Cortex of kidney (tissue), 1 donor: ENCODE results near the gene CD38.
"Not testable (repeated sequence)": the region's sequence is repeated elsewhere in the genome, so short reads cannot be mapped to it uniquely, and the experiment has no call there.

Source experiments
- DNase-seq: peaks from one replicate; lab custom pipeline; 2025; lab: John Stamatoyannopoulos, UW

CD38 gene

DNA sequence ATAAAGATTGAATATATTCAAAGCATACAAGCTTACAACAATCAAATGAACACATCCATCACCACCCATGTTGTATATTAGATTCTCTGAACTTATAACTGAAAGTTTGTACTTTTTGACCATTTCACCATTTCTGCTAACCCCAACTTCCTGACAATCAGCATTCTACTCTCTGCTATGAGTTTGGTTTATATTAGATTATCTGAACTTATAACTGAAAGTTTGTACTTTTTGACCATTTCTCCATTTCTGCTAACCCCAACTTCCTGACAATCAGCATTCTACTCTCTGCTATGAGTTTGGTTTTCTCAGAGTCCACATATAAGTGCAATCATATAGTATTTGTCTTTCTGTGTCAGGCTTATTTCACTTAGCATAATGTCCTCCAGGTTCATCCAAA is 15.7 kb upstream of the CD38 start:
- DNase-seq, result not testable (repeated sequence)

DNA sequence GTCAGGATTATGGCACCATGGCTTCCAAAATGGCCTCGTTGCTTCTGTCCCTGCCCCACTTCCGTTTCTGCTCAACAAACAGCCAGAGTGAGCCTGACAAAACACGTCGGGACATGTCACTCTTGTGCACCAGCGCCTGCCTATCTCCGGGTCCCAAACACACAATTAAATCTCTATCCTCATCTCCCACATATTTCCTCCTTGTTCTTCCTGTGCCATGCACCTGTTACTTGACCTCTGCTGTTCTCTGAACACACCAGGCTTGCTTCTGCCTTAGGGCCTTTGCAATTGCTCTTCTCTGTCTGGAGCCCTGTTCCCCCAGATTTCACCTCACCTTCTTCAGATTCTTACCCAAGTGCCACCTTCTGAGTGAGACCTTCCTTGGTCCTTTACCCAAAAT is 12.7 kb upstream of the CD38 start:
- DNase-seq, result no peak

DNA sequence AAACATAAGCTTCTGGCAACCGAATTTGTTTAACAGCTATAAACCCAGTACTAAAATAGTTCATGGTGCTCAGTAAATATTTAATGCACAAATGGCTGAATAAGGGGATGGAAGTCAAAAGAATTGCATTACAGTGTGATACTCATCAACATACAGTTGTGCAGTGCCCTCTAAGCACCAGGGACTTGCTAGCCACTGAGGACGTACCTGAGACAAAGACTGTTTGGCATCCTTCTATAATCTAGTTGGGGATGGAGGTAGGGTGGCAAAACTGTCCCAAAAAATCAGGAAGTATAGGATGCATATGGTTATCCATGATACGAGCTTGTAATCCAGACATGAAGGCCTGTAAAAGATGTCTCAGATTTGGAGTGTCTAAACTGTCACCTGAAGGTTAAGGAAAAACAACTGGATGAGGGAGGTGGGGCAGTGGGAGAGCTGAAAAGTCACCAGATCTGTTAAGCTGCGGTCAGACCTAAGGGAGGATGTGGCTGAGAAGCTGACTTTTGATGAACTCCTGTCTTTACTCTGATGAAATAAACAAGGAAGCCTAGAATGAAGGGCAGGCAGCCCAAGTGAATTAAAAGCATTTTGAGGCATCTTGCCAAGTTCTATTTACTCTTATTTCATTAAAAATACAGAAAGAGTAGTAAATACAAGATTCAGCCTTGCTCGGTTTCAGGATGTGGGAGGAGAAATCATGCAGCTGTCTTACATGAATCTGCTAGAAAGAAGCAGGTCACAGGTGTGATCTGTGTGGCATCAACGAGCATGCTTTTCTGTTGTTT is 12.0 kb upstream of the CD38 start:
- no peak for DNase-seq

DNA sequence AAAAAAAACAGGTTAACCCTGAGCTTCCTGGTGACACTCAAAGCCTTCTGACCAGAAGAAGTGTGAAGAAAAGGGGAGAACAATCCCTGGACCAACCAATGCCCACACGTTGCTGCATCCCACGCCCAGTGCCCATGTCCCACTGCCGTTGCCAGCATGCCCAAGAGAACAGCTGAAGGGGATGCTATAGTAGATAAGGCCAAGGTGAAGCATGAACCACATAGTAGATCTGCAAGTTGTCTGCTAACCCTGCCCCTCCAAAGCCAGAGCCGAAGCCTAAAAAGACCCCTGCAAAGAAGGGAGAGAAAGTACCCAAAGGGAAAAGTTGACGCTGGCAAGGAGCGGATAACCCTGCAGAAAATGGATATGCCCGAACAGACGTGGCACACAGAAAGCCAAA is 11.3 kb upstream of the CD38 start:
- no peak for DNase-seq

DNA sequence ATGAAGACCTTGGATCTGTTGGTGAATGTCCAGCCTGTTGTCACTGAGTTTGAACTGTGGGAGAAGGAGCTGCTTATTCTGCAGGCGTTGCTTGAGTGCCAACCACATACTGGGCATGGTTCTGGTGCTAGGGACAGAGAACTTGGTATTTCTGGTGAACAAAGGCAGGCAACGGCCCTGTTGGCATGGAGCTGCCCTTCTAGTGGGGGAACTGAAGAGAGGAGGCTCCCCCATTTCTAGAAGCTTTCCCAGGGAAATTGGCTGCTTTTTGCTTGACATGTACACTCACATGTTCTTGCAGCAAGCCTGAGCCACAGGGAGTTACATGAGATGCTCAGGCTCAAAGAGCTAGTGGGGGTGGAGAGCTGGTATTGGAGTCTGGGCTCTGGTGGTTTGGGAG is 8.9 kb upstream of the CD38 start:
- DNase-seq, result no peak

DNA sequence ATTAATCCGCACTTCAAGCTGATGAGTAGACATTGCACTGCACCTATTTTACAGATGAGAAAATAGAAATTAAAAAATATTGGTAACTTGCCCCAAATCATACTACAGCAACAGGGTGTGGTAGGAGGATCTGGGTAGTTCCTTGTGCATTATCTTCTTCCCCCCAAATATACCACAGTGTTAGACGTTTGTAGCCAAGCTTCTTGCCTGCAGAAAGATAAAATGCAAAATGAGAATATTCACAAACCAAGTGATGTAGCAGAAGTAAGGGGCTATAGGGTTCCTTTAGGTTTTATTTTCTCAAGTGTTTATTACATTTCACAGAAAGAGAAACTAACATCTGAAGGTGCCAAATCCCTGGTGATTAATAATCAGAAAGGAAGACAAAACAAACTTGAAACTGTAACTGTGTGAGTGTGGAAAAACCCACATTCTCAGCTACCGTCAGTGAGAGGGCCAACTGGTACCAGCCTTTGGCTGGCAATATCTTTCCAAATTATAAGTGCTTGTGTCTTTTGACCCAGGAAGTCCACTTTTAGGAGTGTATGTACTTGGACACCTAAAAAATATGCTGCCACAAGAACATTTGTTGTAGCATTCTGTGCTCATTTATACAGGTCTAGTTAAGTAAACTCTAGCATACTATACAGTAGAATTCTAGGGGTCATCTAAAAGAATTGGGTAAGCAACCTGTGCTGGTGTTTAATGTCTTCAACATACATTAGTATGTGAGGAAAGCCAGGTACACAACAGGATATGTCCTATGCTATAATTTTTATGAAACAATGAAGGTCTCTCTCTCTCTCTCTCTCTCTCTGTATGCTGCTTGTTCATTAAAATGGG is 6.7 kb upstream of the CD38 start:
- DNase-seq, result no peak

DNA sequence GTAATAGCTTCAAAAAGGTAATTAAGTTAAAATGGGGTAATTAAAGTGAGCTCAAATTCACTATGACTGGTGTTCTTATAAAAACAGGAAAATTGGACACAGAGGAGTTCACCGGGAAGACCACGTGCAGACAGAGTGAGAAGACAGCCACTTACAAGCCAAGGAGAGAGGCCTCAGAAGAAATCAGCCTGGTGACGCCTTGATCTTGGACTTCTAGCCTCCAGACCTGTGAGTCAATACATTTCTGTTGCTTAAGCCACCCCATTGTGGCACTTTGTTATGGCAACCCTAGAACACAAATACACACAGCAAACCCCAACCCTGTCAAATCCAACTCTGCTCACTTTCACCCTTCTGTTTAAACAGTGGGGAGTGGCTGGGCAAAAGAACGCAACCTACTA is 4.1 kb upstream of the CD38 start:
- no peak for DNase-seq

DNA sequence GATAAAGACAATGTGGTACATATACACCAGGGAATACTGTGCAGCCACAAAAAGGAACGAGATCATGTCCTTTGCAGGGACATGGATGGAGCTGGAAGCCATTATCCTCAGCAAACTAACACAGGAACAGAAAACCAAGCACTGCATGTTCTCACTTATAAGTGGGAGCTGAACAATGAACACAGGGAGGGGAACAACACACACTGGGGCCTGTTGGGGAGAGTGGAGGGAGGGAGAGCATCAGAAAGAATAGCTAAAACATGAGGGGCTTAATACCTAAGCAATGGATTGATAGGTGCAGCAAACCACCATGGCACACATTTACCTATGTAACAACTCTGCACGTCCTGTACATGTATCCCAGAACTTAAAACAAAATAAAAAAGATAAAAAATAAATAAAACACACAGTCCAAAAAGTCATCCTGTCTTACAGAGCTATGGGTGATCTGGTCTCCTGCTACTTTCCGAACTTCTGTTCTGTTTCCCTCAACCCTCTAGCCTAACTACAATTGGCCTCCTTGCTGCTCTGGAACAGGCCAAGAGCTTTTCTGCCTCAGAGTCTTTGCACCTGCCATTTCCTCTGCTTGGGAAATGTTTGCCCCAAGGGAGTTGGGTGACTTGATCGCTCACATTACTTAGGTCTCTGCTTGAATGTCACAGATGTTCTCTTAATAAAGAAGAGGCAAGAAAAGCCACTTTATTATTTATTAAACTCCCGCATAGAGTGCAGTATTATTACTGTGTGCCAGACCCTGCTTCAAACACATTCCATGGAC is 1.1 kb upstream of the CD38 start:
- DNase-seq, result no peak

DNA sequence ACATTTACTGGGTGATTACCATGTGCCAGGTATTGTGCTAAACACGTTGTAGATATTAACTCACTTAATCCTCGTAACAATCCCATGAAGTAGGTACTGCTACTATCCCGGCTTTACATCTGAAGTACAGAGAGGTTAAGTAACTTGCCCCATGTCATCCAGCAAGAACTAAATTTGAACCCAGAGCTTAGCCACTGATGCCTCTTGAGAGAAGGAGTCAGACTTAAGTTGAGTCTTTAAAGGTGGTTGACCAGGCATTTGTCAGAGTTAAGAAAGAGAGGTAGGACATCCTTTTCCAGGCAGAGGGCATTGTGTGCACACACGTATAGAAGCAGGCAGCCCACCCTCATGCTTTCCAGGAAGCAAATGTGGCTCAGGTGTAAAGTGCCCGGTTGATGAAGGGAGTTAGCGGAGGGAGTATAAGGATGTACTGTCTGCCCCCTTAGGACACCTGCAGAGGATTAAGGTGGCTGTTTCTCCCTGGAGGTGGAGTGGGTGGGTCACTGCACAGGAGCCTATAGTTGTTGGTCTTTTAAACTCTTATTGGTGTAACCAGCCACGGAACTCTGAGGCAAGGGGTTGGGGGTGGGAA is 335 bp upstream of the CD38 start:
- DNase-seq, result no peak

DNA sequence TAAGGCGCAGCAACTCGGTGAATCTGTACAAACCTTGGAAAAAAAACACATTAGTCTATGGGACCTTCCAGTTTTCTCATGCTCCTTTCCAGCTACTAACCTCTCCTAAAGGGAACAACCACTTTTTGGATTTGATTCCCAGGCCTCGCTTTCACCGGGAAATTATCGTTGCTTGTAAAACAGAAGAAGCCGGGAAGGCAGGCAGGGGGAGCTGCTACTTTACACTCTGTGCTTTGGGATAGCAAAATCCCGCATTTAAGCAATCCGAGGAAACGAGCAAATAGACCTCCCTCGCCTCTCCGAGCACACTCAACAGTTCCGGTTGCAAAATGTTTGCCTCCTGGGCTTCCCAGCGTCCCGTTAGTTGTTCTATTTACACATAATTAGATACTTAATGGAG is 1.2 kb downstream of the CD38 start:
- no peak for DNase-seq

DNA sequence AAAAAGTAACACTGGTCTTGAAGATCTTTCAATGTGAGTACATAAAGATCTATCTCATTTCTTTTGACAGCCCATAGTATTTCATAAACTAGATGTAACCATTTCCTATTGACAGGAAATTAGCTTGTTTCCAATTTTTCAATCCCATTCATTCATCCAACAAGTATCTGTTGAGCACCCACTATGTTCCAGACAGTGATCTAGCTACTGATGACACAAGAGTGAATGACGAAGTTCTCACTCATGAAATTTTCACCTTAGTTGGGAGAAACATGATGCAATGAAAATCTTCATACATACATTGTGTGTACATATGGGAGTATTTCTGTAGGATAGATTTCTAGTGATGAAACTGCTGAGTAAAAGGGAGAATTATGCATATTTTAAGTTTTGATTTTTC is 1.7 kb downstream of the CD38 start:
- DNase-seq, result no peak

DNA sequence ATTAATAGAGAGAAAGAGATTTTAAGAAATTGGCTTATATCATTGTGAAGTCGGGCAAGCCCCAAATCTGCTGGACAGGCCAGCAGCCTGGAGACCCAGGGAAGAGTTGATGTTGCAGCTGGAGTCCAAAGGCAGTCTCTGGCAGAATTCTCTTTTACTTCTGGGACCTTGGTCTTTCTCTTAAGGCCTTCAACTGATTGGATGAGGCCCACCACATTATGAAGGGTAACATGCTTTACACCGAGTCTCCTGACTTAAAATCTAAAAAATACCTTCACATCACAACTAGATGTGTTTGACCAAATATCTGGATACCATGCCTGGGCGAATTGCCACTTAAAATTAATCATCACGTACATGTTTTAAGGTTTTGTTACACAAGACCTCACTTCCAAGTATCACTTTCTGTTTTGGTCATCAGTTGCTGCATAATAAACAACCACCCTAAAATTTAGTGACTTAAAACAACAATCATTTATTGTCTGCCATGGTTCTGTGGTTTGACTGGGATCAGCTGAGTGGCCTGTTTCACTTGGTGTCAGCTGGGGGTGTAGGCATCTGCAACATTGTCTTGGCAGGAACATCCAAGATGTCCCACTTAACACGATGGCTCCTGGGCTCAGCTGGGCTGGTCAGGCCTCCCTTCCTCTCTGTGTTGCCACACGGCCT is 3.4 kb downstream of the CD38 start:
- no peak for DNase-seq

DNA sequence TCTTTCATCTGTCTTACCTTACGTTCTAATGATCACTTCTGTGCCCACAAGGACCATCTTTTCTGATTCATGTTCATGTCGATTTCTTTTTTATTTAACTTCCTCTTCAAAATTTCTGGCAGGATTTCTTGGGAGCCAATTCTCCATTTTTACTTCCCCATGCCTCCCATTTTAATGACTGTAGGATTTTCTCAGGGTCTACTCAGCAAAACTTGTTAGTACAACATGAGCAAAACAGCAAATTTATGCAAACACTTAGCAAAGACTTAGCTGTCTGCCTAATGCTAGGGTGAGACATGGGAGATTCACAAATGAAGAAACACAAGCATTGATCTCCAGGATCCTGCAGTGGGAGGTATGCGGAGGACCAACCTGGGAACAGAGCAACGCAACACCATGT is 5.5 kb downstream of the CD38 start:
- DNase-seq, result no peak

DNA sequence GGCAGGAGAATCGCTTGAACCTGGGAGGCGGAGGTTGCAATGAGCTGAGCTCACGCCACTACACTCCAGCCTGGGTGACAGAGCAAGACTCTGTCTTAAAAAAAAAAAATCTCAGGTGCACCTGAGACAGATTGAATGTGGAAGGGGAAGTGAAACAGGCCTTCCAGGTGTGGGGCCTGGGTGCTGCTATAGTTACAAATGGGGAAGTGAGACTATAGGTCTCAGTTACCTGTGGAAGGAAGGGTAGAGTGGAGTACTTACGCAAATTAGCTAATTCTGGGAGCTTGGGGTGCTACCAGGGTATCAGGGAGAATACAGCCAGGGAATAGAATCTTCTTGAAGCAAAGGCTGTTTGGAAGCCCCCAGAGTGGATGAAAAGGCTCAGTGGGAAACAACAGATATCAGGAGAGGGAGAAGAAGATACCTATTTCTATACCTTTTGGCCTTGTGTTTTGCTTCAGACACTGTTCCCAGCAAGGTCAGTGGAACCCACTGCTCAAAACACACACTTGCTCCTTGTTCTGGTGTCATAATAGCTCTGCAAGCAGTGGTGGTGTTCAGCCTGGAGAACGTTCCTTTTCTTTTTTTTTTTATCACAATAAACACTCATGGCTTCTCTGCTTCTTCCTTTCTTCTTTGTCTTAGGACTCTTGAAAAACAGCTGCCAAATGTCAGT is 7.0 kb downstream of the CD38 start:
- DNase-seq, result no peak

DNA sequence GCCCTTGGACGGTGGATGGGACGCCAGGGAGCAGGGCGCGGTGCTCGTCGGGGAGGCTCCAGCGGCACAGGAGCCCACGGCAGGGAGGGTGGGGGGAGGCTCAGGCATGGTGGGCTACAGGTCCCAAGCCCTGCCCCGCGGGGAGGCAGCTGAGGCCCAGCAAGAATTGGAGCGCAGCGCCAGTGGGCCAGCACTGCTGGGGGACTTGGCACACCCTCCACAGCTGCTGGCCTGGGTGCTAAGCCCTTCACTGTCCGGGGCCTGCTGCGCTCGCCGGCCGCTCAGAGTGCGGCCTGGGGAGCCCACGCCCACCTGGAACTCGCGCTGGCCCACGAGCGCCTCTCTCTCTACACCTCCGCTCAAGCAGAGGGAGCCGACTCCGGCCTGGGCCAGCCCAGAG is 8.6 kb downstream of the CD38 start:
- DNase-seq, result no peak

DNA sequence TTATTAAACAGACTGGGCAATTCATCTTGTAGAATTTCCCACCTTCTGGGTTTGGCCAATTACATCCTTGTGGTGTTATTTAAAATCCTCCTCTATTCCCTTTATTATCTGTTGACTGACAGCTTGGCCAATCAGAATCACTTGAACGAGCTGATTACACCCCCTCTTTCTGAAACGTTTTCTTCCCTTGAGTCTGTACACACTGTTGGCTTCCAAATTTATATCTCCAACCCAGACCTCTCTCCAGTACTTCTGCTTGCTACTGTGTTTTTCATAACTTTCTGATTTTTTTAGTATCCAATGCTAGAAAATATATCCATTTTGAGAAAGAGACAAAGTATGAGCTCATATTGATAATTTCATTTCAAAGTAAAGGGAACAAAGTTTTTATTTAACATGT is 14.8 kb downstream of the CD38 start:
- DNase-seq, result no peak

DNA sequence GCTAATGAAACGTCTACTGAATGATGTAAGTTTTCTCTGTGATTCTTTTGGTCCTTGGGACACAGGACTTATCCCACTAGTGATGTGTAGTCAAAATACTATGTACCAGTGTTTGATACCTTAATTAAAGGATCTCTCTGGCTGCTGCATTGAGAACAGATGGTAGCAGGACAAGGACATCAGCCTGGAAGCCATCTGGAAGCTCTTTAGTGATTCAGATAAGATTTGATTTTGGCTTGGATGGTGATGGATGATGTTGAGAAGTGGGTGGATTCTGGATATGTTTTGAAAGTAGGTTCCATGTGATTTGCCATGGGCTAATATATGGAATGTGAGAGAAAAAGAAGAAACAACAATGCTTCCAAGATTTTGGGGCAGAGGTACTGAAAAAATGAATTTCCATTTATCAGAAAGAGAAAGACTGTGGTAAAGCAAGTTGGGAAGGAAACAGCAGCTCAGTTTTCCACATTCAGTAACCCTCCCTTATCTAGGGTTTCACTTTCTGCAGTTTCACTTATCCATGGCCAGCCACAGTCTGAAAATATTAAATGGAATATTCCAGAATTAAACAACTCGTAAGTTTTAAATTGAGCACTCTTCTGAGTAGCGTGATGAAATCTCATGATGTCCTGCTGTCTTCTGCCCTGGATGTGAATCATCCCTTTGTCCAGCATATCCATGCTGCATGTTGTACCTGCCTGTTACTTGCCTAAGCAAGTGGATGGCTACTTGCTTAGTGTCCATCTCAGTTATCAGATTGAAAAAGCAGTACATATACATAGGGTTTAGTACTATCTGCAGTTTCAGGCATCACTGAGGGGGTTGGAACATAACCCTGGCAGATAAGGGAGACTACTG is 15.6 kb downstream of the CD38 start:
- DNase-seq, result no peak

DNA sequence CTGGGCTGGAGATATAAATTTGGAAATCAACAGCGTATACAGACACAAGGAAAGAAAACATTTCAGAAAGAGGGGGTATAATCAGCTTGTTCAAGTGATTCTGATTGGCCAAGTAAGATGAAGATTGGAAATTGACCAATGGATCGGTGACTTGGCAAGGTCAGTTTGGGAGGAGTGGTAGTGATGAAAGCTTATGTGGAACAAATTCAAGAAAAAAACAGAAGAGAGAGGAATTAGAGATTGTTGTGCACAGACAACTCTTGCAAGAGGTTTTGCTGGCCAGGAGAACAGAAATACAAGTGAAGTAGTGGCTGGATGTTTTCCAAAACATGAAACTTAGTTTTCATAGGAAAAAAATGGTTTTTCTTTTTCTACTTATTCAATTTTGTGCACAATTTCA is 16.3 kb downstream of the CD38 start:
- DNase-seq, result no peak

DNA sequence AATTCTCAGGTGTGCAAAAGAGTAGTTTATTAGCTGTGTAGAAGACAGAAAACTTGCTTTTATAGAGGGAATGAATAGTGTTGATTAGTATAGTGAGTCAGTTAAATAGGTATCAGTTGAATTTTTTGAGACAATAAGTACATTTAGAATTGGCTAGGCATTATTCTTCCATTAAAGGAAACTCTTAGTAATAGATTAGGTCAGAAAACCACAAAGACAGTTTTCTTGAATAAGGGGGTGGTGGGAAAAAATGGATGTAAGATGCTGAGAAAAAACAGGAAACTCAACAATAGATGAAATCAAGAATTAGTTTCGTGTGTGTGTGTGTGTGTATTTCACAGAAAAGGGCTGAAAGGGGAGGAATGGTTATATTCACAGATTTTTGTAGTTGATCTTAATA is 16.8 kb downstream of the CD38 start:
- no peak for DNase-seq

DNA sequence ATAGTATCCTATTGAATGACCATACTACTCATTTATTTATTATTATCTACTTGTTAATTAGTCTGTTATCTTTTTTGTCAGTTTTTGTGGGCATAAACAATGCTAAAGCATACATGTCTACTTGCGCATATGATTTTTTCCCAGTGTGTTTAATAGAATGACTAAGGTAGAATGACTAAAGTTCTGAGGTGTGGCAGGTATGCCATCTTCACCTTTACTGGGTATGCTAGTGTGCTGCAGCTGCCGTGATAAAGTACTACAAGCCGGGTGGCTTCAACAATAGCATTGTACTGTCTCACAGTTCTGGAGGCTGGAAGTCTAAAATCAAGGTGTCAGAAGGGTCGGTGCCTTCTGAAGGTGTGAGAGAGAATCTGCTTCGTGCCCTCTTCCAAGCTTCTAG is 19.2 kb downstream of the CD38 start:
- no peak for DNase-seq
